ENCODE measurements around the gene RNASE11. TPM values are rescaled to one million over a fixed set of nuclear protein-coding genes. Genes with fewer than 3 reads are reported as not detected.

Gene RNASE11
- total and polyA plus RNA-seq, 9 of the 15 experiments (the other 6 are each of a cell fraction or from before 2014, with no cell fraction given), result 0.16 to 0.29 (median 0.22) TPM; not detected in 6

DNA sequence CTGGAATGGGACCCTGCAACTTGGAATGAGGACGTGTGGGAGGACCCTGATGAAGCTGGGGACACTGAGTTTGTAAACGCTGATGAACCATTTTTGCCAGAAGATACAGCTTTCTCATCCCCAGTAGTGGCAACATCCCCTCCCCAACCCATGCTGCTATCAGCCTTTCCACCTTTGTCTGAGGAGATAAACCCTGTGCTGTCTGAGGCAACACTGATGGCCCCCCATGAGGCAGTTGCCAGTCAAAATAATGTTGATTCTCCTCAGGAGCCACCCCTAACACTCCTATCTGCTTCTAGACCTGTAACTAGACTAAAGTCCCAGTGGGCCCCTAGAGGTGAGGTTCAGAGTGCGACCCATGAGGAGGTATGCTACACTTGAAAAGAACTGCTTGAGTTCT lies 19.4 kb downstream of the RNASE11 start (continued):
- TF ChIP-seq BMI1 (IDR thresholded peaks at IDR 0.05; ENCODE audit: low read length), result no peak
- TF ChIP-seq TCF3 (CRISPR knock-in tag; IDR thresholded peaks at IDR 0.05), result peak; percentile 85
- no peak for TF ChIP-seq SREBF1 (IDR thresholded peaks at IDR 0.05; ENCODE audit: borderline replicate concordance, low read depth, low read length)
- TF ChIP-seq, protein P1, sequence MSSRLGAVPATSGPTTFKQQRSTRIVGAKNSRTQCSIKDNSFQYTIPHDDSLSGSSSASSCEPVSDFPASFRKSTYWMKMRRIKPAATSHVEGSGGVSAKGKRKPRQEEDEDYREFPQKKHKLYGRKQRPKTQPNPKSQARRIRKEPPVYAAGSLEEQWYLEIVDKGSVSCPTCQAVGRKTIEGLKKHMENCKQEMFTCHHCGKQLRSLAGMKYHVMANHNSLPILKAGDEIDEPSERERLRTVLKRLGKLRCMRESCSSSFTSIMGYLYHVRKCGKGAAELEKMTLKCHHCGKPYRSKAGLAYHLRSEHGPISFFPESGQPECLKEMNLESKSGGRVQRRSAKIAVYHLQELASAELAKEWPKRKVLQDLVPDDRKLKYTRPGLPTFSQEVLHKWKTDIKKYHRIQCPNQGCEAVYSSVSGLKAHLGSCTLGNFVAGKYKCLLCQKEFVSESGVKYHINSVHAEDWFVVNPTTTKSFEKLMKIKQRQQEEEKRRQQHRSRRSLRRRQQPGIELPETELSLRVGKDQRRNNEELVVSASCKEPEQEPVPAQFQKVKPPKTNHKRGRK (tag; IDR thresholded peaks at IDR 0.05), result no peak
- 0 out of 2 replicates have a peak, but pooled peaks have one; percentile 51 for TF ChIP-seq EHMT2 (IDR thresholded peaks at IDR 0.05)
- no peak for TF ChIP-seq KAT7 (CRISPR knock-in tag; IDR thresholded peaks at IDR 0.05; ENCODE audit: borderline replicate concordance)
- peak; percentile 52; the same call in 1 of the 2 replicates for TF ChIP-seq ZEB2 (IDR thresholded peaks at IDR 0.05)
- no peak for TF ChIP-seq IFI16 (CRISPR knock-in tag; IDR thresholded peaks at IDR 0.05)
- TF ChIP-seq ZZZ3 (IDR thresholded peaks at IDR 0.05), result no peak
- TF ChIP-seq EP300 (IDR thresholded peaks at IDR 0.05; ENCODE audit: low read length), result peak; percentile 71; the same call in 1 of the 2 replicates
- TF ChIP-seq RUNX1 (IDR thresholded peaks at IDR 0.05; ENCODE audit: low read depth), result no peak
- no peak for TF ChIP-seq CEBPG (CRISPR knock-in tag; IDR thresholded peaks at IDR 0.05)
- no peak for TF ChIP-seq CEBPG (tag; conservative IDR thresholded peaks at IDR 0.05 in 1 of 2, IDR thresholded peaks at IDR 0.05 in 1 of 2)
- TF ChIP-seq SMARCE1 (IDR thresholded peaks at IDR 0.05), result peak; percentile 40; the same call in 1 of the 2 replicates
- peak; percentile 77 for TF ChIP-seq TAL1 (IDR thresholded peaks at IDR 0.05)
- TF ChIP-seq MED1 (CRISPR knock-in tag; IDR thresholded peaks at IDR 0.05; ENCODE audit: borderline replicate concordance), result no peak
- TF ChIP-seq, protein P2, sequence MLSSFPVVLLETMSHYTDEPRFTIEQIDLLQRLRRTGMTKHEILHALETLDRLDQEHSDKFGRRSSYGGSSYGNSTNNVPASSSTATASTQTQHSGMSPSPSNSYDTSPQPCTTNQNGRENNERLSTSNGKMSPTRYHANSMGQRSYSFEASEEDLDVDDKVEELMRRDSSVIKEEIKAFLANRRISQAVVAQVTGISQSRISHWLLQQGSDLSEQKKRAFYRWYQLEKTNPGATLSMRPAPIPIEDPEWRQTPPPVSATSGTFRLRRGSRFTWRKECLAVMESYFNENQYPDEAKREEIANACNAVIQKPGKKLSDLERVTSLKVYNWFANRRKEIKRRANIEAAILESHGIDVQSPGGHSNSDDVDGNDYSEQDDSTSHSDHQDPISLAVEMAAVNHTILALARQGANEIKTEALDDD (IDR thresholded peaks at IDR 0.05), result 0 out of 2 replicates have a peak, but pooled peaks have one; percentile 22
- peak; percentile 68; the same call in 1 of the 2 replicates for TF ChIP-seq DPF2 (IDR thresholded peaks at IDR 0.05)
- peak; percentile 37 for TF ChIP-seq HDAC3 (IDR thresholded peaks at IDR 0.05; ENCODE audit: borderline replicate concordance, partially characterized antibody)
- TF ChIP-seq KLF16 (IDR thresholded peaks at IDR 0.05), result peak; percentile 60; the same call in 1 of the 2 replicates
- TF ChIP-seq RCOR1 (IDR thresholded peaks at IDR 0.05; ENCODE audit: borderline replicate concordance in 1 of 2, low read depth in 2 of 2, low read length in 2 of 2), result peak in 1 of 2 experiments; percentile 70; a peak in 2 of 4 replicates
- no peak for TF ChIP-seq GATAD2A (IDR thresholded peaks at IDR 0.05)
- peak; percentile 23; the same call in 1 of the 2 replicates for TF ChIP-seq JUND (IDR thresholded peaks at IDR 0.05; ENCODE audit: borderline replicate concordance, low read depth, low read length)
- TF ChIP-seq JUND (tag; IDR thresholded peaks at IDR 0.05; ENCODE audit: borderline replicate concordance, low read depth, low read length), result no peak; the same call in 2 of the 3 replicates
- TF ChIP-seq ZNF717 (CRISPR knock-in tag; IDR thresholded peaks at IDR 0.05), result no peak
- TF ChIP-seq MCM2 (IDR thresholded peaks at IDR 0.05; ENCODE audit: low read depth), result no peak
- TF ChIP-seq, protein P3, sequence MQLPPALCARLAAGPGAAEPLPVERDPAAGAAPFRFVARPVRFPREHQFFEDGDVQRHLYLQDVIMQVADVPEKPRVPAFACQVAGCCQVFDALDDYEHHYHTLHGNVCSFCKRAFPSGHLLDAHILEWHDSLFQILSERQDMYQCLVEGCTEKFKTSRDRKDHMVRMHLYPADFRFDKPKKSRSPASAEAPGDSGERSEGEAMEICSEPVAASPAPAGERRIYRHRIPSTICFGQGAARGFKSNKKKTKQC (CRISPR knock-in tag; IDR thresholded peaks at IDR 0.05), result no peak
- TF ChIP-seq PTTG1 (tag; IDR thresholded peaks at IDR 0.05; ENCODE audit: low read depth), result no peak
- no peak for TF ChIP-seq ATF7 (IDR thresholded peaks at IDR 0.05)
- TF ChIP-seq CBFA2T3 (IDR thresholded peaks at IDR 0.05), result peak; percentile 85
- no peak for TF ChIP-seq ZSCAN29 (IDR thresholded peaks at IDR 0.05)
- peak; percentile 39; the same call in 1 of the 2 replicates for TF ChIP-seq HDAC2 (IDR thresholded peaks at IDR 0.05)
- TF ChIP-seq NFIC (IDR thresholded peaks at IDR 0.05), result peak; percentile 48; the same call in 1 of the 2 replicates
- TF ChIP-seq SMARCA4 (IDR thresholded peaks at IDR 0.05), result peak; percentile 67

Measured in K562 (cell line).